Caco-2 (cell line): ENCODE data around the gene CBY2. TPM values are rescaled to one million over a fixed set of nuclear protein-coding genes. Genes with fewer than 3 reads are reported as not detected.

Experiments
- BruUV-seq: library from RNA; stranded (reverse); fragments of 400-500 nt; replicated peaks from 2 replicates; lab custom pipeline; 2021; lab: Mats Ljungman, UMichigan
- CTCF ChIA-PET: fragments of 300-600 bp; sonication (Branson Sonifier 250); formaldehyde crosslinking; loops from one replicate; lab custom pipeline; 2022; ENCODE audit warnings: antibody characterized with exemption; lab: Charles Lee
- POLR2A ChIA-PET: fragments of 300-600 bp; sonication (Branson Sonifier 250); formaldehyde crosslinking; loops from one replicate; lab custom pipeline; 2022; ENCODE audit warnings: antibody characterized with exemption; lab: Charles Lee
- DNase-seq, 2 experiments: peaks; one replicate each; pipeline versions ENCODE4 v3.0.0 to v3.0.0-alpha.2; 2020 to 2022
- H3K27me3 ChIP-seq: replicated peaks from 2 replicates; pipeline ENCODE4 v1.6.0; 2011; ENCODE audit warnings: low read length; ENCODE audit not compliant: control insufficient read depth, insufficient read depth
- H3K36me3 ChIP-seq: 2 replicates; pipeline ENCODE4 v1.5.1; 2011; ENCODE audit warnings: low read length; ENCODE audit not compliant: control insufficient read depth, insufficient read depth
- H3K4me1 ChIP-seq: fragments of 250-450 bp; sonication (Bioruptor Pico); 2 replicates; pipeline ENCODE4 v1.5.1; 2020; ENCODE audit warnings: mild to moderate bottlenecking
- H3K4me3 ChIP-seq: 2 replicates; pipeline ENCODE4 v1.5.1; 2011; ENCODE audit warnings: low read depth, mild to moderate bottlenecking, control low read depth, low read length
- H3K9me3 ChIP-seq: fragments of 250-450 bp; sonication (Bioruptor Pico); 2 replicates; pipeline ENCODE4 v1.5.1; 2020; ENCODE audit warnings: mild to moderate bottlenecking, moderate library complexity
- H3K27ac Mint-ChIP-seq: one replicate; pipeline ENCODE4 v1.8.0; 2022; ENCODE audit warnings: mixed read lengths; ENCODE audit not compliant: unreplicated experiment
- H3K27me3 Mint-ChIP-seq: one replicate; pipeline ENCODE4 v1.8.0; 2022; ENCODE audit warnings: mixed read lengths; ENCODE audit not compliant: insufficient read depth, unreplicated experiment
- H3K36me3 Mint-ChIP-seq: one replicate; pipeline ENCODE4 v1.8.0; 2022; ENCODE audit warnings: mild to moderate bottlenecking, mixed read lengths; ENCODE audit not compliant: insufficient read depth, unreplicated experiment
- H3K4me1 Mint-ChIP-seq: one replicate; pipeline ENCODE4 v1.8.0; 2022; ENCODE audit warnings: low read depth, mixed read lengths; ENCODE audit not compliant: unreplicated experiment
- H3K4me3 Mint-ChIP-seq: one replicate; pipeline ENCODE4 v1.8.0; 2022; ENCODE audit warnings: mild to moderate bottlenecking, moderate library complexity, mixed read lengths; ENCODE audit not compliant: unreplicated experiment
- H3K9me3 Mint-ChIP-seq: one replicate; pipeline ENCODE4 v1.8.0; 2022; ENCODE audit warnings: mixed read lengths; ENCODE audit not compliant: unreplicated experiment
- CTCF ChIP-seq, 2 experiments: fragments of 200-600 bp in 1 of 2; IDR thresholded peaks; 1 replicate in 1 of 2; 2 replicates in 1 of 2; pipeline versions ENCODE4 v1.5.1 to v1.8.0; 2011 to 2022; ENCODE audit warnings: antibody characterized with exemption in 1 of 2, control low read depth in 1 of 2, inconsistent platforms in 1 of 2, low read depth in 1 of 2, low read length in 1 of 2, mild to moderate bottlenecking in 1 of 2, moderate library complexity in 1 of 2; ENCODE audit not compliant: insufficient read depth in 1 of 2, severe bottlenecking in 1 of 2, unreplicated experiment in 1 of 2
- intact Hi-C: fragments of 100-400 bp; cut with micrococcal nuclease; formaldehyde crosslinking; loops from one replicate; pipeline ENCODE4 v1.10.0; 2022; ENCODE audit not compliant: unreplicated experiment
- total RNA-seq: library from RNA; stranded (reverse); gene quantifications from 2 replicates; pipeline ENCODE4 v1.2.3, GENCODE V29; 2022

Gene CBY2
- total RNA-seq, 1 experiment from 2014 or later, result 0.91 TPM

DNA sequence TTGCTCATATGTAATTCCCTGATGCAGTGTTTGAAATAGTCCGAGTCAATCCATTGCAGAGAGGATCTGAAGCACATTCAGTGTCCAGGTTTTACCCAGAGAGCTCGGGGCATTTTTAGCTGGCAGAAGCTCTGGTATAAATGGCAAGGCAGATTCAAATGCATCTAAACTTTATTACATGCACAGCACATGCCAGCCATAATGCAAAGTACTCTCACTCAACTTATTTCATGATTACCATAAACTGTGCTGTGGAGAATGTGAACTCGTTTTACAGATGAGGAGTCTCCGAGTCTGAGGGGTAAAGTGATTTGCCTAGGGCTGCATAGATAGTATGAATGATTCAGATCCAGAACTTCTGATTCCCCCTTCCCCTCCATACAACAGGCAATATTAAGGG lies 13.5 kb upstream of the CBY2 start:
- no peak overlapping the region for H3K4me3 Mint-ChIP-seq
- intact Hi-C loops, result loop anchor here (10.0 kb wide), 1 partner anchor 64 kb away; no protein-coding TSS in a partner anchor
- Histone ChIP-seq H3K4me1 (no peaks in the 10 kb centered on the region), H3K9me3 (peaks cover 5% of the 10 kb centered on the region), H3K36me3 (no peaks in the 10 kb centered on the region), H3K4me3 (no peak overlapping the region), H3K27me3 (no peaks in the 10 kb centered on the region)
- no peaks in the 10 kb centered on the region for H3K36me3 Mint-ChIP-seq
- TF ChIP-seq CTCF (IDR thresholded peaks at IDR 0.05; ENCODE audit: insufficient read depth in 1 of 2, low read depth in 1 of 2, low read length in 1 of 2, severe bottlenecking in 1 of 2, unreplicated experiment in 1 of 2), result no peak
- no peaks in the 10 kb centered on the region for H3K9me3 Mint-ChIP-seq
- no peak for DNase-seq
- CTCF ChIA-PET, result no interaction called here
- POLR2A ChIA-PET, result no interaction called here
- H3K4me1 Mint-ChIP-seq, result no peaks in the 10 kb centered on the region
- H3K27ac Mint-ChIP-seq, result no peak overlapping the region
- H3K27me3 Mint-ChIP-seq, result no peaks in the 10 kb centered on the region
- no TSS peak for BruUV-seq

- no peak for TF ChIP-seq CTCF (IDR thresholded peaks at IDR 0.05; ENCODE audit: insufficient read depth in 1 of 2, low read depth in 1 of 2, low read length in 1 of 2, severe bottlenecking in 1 of 2, unreplicated experiment in 1 of 2)
- Mint-ChIP-seq H3K4me3 (no peak overlapping the region), H3K27ac (no peak overlapping the region), H3K4me1 (no peaks in the 10 kb centered on the region), H3K36me3 (no peaks in the 10 kb centered on the region), H3K27me3 (no peaks in the 10 kb centered on the region), H3K9me3 (no peaks in the 10 kb centered on the region)
- no peaks in the 10 kb centered on the region for H3K27me3 ChIP-seq
- H3K4me1 ChIP-seq, result no peaks in the 10 kb centered on the region
- no TSS peak for BruUV-seq
- intact Hi-C loops, result no loop called here
- no peak overlapping the region for H3K4me3 ChIP-seq
- POLR2A ChIA-PET, result no interaction called here
- CTCF ChIA-PET, result no interaction called here
- peaks cover 5% of the 10 kb centered on the region for H3K9me3 ChIP-seq
- DNase-seq, result no peak
- no peaks in the 10 kb centered on the region for H3K36me3 ChIP-seq
Measured at GRCh38 chr13:45690636-45691035, 11.5 kb upstream of the CBY2 start.

GRCh38 chr13:45691251-45691650 lies 10.9 kb upstream of the CBY2 start:
- Mint-ChIP-seq H3K27ac (no peak overlapping the region), H3K27me3 (no peaks in the 10 kb centered on the region), H3K9me3 (no peaks in the 10 kb centered on the region), H3K36me3 (no peaks in the 10 kb centered on the region), H3K4me3 (no peak overlapping the region), H3K4me1 (no peaks in the 10 kb centered on the region)
- ChIA-PET POLR2A (interaction anchor here (0.5 kb wide), 1 partner anchor 147 kb away, joined by 3 read pairs; no protein-coding TSS in a partner anchor), CTCF (no interaction called here)
- Histone ChIP-seq H3K27me3 (no peaks in the 10 kb centered on the region), H3K4me3 (no peak overlapping the region), H3K4me1 (no peaks in the 10 kb centered on the region), H3K36me3 (no peaks in the 10 kb centered on the region), H3K9me3 (peaks cover 5% of the 10 kb centered on the region)
- TF ChIP-seq CTCF (IDR thresholded peaks at IDR 0.05; ENCODE audit: insufficient read depth in 1 of 2, low read depth in 1 of 2, low read length in 1 of 2, severe bottlenecking in 1 of 2, unreplicated experiment in 1 of 2), result no peak
- DNase-seq, result no peak
- no TSS peak for BruUV-seq
- intact Hi-C loops, result no loop called here
